Stimulated activated CD4-positive, alpha-beta T cell treated with anti-CD3 and anti-CD28 coated beads, TNF-alpha, amount 100 ng/mL, for 1 hour (primary cell): ENCODE data around the gene ECE1.

Experiments used
- DNase-seq, 3 donors: peaks; one replicate each; pipeline ENCODE4 v3.0.0-alpha.2; 2020; ENCODE audit warnings: low read depth in 3 of 3, low spot score in 1 of 3

Gene ECE1

DNA sequence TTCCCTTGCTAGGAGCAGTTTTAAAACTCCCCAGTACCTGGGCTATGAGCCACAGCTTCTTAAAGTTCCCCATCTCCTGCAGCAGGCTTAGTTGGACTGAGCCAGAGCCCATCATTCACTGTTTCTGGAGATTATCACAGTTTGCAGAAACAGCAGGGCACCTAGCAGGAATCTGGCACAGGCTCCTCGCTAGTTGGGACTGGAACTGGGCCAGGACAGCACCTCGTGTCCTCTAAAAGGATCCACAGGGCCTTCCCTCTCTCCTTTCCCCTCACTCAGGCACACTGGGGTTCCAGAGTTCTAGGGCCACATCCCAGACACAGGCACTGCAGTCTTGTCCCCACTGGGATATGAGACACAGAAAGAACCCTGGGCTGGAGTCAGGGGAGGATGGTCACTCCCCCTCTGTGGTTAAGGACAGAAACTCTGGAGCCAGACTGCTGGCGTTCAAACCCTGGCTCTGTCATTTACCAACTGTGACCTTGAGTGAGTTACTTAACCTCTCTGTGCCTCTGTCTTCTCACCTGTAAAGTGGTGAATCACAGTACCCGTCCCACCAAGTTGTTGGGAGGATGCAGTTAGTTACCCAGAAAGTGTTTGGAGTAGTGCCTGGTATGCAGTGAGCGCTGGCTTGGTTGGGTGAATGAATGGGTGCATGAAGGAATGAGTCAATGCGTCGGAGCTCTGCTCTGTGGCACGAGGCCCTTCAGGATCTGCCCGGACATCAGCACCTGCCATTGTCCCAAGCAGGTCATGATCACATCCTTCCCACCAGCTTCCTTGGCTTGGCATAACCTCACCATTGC lies 18.8 kb upstream of the ECE1 start:
- DNase-seq: no peak

GRCh38 chr1:21308330-21308729 lies 18.1 kb upstream of the ECE1 start:
- no peak for DNase-seq

- DNase-seq: no peak
These were observed 17.5 kb upstream of the ECE1 start for GRCh38 chr1:21307663-21308305.

GRCh38 chr1:21307210-21307609 lies 16.9 kb upstream of the ECE1 start:
- no peak for DNase-seq

- DNase-seq: no peak
These were observed 15.6 kb upstream of the ECE1 start for GRCh38 chr1:21305900-21306189.

DNA sequence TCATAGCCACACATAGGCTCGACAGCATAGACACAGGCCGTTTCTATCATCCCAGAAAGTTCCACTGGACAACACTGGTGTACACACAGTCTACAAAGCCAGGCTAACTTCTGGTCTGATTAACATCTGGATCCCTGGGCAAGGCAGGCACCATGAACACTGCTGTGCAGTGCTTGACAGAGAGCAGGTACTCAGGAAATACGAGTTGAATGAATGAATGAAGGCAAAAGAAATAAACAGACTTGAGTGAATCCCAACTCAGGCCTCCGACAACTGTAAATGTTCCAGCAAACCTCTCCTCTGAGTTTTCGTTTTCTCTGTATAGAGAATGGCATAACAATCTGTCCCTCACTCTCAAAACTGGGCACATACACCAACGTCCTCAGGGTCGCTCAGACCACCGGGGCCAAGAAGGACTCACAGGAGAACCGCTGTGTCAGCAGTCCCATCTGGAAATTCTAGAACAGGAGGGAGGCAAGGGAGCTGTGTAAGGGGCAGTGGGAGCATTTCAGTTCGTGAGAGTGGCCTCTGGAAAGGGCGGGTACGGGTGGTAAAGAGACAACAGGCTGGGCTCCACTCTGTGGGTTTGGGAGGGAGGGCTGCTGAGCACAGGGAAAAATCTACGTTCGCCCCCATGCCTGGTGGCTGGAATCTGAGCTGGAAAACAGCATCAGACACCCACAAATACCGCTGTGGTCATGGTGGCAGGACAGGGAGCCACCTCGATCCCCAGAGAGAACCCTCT lies 15.1 kb upstream of the ECE1 start:
- no peak for DNase-seq

- no peak for DNase-seq
These were observed 14.2 kb upstream of the ECE1 start for GRCh38 chr1:21304488-21304887.

DNA sequence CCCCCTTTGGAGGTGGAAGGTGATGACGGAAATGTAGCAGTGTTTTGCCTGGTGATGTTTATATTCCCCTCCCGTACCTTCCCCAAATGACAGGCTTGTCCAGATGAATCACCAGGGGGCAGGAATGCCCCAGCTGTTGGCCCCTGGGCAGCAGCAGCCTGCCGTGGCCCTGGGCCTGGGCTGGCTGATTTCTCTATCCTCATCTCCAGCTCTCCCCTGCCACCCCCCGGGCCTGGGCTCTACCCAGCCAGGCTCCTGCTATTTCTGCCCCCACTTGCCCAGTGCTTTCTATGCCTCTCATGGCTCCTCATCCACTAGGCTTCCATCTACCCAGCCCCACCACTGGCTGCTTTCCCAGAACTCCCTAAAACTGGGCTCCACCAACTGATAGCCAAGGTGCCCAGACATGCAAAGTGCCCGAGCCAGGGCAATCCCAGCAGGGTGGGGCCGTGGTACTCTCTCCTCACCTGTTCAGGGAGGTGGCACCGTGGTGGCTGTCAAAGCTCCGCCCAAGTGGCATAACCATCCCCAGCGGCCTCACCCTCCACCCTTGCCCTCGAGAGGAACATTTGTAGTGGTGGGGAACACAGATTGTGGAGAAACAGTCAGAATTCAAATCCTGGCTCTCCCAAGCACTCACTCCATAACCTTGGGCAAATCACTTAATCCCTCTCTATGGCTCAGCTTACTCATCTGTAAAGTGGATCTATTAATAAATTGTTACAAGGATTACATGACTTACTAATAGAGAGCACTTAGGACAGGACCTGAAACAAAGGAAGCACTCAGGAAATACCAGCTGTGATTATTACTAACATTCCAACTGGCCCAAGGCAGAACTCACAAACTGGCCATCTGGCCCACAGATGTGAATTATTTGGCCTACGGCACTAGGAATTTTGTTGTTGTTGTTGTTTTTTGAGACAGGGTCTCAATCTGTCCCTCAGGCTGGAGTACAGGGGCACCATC lies 12.8 kb upstream of the ECE1 start:
- no peak for DNase-seq

GRCh38 chr1:21301794-21302440 lies 11.7 kb upstream of the ECE1 start:
- DNase-seq: no peak

DNA sequence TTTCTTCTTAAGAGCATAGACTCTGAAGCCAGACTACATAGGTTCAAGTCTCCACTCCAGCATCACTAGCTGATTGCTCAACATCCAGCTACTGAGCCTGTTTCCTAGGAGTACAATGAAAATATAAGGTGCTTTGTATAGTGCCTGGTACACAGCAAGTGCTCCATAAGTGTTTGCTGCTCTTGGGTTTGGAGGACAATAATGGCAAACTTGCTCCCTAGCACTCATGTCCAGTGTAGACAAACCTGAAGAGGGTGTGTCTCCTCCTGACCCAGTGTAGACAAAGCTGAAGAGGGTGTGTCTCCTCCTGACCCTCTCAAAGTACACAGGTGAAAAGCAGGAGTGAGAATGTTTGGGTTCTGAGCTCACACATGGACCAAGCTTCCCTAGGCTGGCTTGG lies 10.5 kb upstream of the ECE1 start:
- no peak for DNase-seq

- DNase-seq: no peak
These were observed 9.6 kb upstream of the ECE1 start for GRCh38 chr1:21299780-21300395.

- DNase-seq: no peak
These were observed 8.7 kb upstream of the ECE1 start for GRCh38 chr1:21298981-21299391.

- no peak for DNase-seq
These were observed 7.7 kb upstream of the ECE1 start for GRCh38 chr1:21297975-21298374.

GRCh38 chr1:21296509-21297354 lies 6.5 kb upstream of the ECE1 start:
- DNase-seq: no peak

- no peak for DNase-seq
These were observed 5.3 kb upstream of the ECE1 start for GRCh38 chr1:21295545-21295944.

GRCh38 chr1:21295002-21295401 lies 4.7 kb upstream of the ECE1 start:
- peak in 2 of 3 donors; percentile 17 to 30 for DNase-seq

GRCh38 chr1:21294266-21294989 lies 4.2 kb upstream of the ECE1 start:
- DNase-seq: peak; percentile 64 to 84 (median 77)

DNA sequence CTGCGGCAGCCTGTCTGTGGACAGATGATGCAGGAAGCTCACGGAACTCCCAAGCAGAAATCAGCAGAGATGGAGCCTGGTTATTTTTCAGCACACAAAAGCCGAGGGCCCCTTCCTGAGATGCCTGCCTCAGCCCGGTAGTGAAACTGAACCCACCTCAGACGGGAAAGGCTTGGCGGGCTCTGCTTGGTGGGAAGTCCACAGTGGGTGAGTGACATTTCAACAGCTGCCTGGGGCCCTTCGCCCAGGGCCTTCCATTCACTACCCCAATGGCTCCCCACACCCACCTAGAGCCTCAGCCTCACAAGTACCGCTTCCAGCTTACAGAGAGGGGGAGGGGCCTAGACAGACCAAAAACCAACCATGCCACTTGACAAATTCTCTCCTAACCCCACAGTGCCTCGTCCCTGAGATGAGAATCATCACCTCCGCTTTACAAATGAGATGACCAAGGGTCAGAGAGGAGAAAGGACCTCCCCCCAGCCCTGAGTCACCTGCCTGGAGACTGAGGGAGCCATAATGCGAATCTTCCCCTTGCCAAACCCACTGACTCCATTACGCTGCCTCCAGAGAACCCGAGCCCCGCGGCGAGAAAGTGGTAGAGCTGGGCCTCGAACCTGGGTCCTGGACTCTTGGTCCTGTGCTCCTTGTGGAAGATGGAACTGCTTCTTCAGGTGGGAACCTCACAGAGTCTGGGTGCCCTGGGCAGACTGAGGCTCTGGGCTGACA lies 3.4 kb upstream of the ECE1 start:
- DNase-seq: peak in 2 of 3 donors; percentile 33 to 51
